WTC11 (cell line): ENCODE results near the gene SWAP70. TPM values are rescaled to one million over a fixed set of nuclear protein-coding genes. Genes with fewer than 3 reads are reported as not detected.
A peak's percentile ranks its signal among the peaks of the same experiment; 100 is the strongest.

Experiments
- ATAC-seq: fragments of 200-7000 bp; cut with Tn5 transposase; 2 replicates; pipeline ENCODE4 v1.10.0; 2021; ENCODE audit warnings: mild to moderate bottlenecking, moderate library complexity
- CTCF ChIA-PET: fragments of 300-600 bp; sonication (Branson Sonifier 250); formaldehyde crosslinking; loops from one replicate; lab custom pipeline; 2021; ENCODE audit warnings: antibody characterized with exemption; lab: Charles Lee
- POLR2A ChIA-PET: fragments of 350-600 bp; sonication (Branson Sonifier 250); formaldehyde crosslinking; loops from one replicate; lab custom pipeline; 2021; ENCODE audit warnings: antibody characterized with exemption; lab: Charles Lee
- DNase-seq: peaks from one replicate; pipeline ENCODE4 v3.0.0; 2021; ENCODE audit warnings: low spot score
- H3K27ac Mint-ChIP-seq: 2 replicates; pipeline ENCODE4 v1.8.0; 2021; ENCODE audit warnings: mixed read lengths
- H3K27me3 Mint-ChIP-seq: 2 replicates; pipeline ENCODE4 v1.8.0; 2021; ENCODE audit warnings: low read depth, mild to moderate bottlenecking, moderate library complexity, mixed read lengths
- H3K36me3 Mint-ChIP-seq: 2 replicates; pipeline ENCODE4 v1.8.0; 2021; ENCODE audit warnings: mixed read lengths
- H3K4me1 Mint-ChIP-seq: 2 replicates; pipeline ENCODE4 v1.8.0; 2022; ENCODE audit warnings: mixed read lengths
- H3K4me3 Mint-ChIP-seq: 2 replicates; pipeline ENCODE4 v1.8.0; 2021; ENCODE audit warnings: mild to moderate bottlenecking, moderate library complexity, mixed read lengths
- H3K9me3 Mint-ChIP-seq: 2 replicates; pipeline ENCODE4 v1.8.0; 2021; ENCODE audit warnings: mixed read lengths
- CREM ChIP-seq: sonication (generic); formaldehyde crosslinking; IDR thresholded peaks from 2 replicates; pipeline ENCODE4 v1.8.1; 2022; ENCODE audit warnings: mild to moderate bottlenecking, missing genetic modification reagents, moderate library complexity
- CTCF ChIP-seq: fragments of 200-600 bp; IDR thresholded peaks from 2 replicates; pipeline ENCODE4 v1.8.0; 2022; ENCODE audit warnings: antibody characterized with exemption
- E2F5 ChIP-seq: sonication (generic); formaldehyde crosslinking; IDR thresholded peaks from 2 replicates; pipeline ENCODE4 v1.8.1; 2022; ENCODE audit warnings: mild to moderate bottlenecking, moderate library complexity, missing genetic modification reagents
- ELF4 ChIP-seq: sonication (generic); formaldehyde crosslinking; IDR thresholded peaks from 2 replicates; pipeline ENCODE4 v1.8.1; 2022; ENCODE audit warnings: low read depth, mild to moderate bottlenecking, moderate library complexity, missing genetic modification reagents
- ETV6 ChIP-seq: sonication (generic); formaldehyde crosslinking; IDR thresholded peaks from 2 replicates; pipeline ENCODE4 v1.8.1; 2022; ENCODE audit warnings: mild to moderate bottlenecking, missing genetic modification reagents
- GABPB1 ChIP-seq: sonication (generic); formaldehyde crosslinking; IDR thresholded peaks from 2 replicates; pipeline ENCODE4 v1.8.1; 2023; ENCODE audit warnings: mild to moderate bottlenecking, missing genetic modification reagents
- RELA ChIP-seq: sonication (generic); formaldehyde crosslinking; IDR thresholded peaks from 2 replicates; pipeline ENCODE4 v1.8.1; 2022; ENCODE audit warnings: missing genetic modification reagents, mild to moderate bottlenecking, borderline replicate concordance
- SMAD3 ChIP-seq: sonication (generic); formaldehyde crosslinking; IDR thresholded peaks from 2 replicates; pipeline ENCODE4 v1.8.0; 2022; ENCODE audit warnings: missing genetic modification reagents, mild to moderate bottlenecking, borderline replicate concordance
- SMAD4 ChIP-seq: sonication (generic); formaldehyde crosslinking; IDR thresholded peaks from 2 replicates; pipeline ENCODE4 v1.8.0; 2022; ENCODE audit warnings: mild to moderate bottlenecking, missing genetic modification reagents
- ZNF396 ChIP-seq: fragments of 250-450 bp; sonication (Bioruptor Pico); IDR thresholded peaks from 2 replicates; pipeline ENCODE4 v1.8.0; 2021; ENCODE audit warnings: mild to moderate bottlenecking, moderate library complexity, borderline replicate concordance
- ZNF416 ChIP-seq: fragments of 250-450 bp; sonication (Bioruptor Pico); IDR thresholded peaks from 2 replicates; pipeline ENCODE4 v1.9.0; 2021; ENCODE audit warnings: mild to moderate bottlenecking, inconsistent platforms
- ZNF512 ChIP-seq: sonication (generic); formaldehyde crosslinking; IDR thresholded peaks from 2 replicates; pipeline ENCODE4 v1.8.1; 2022; ENCODE audit warnings: missing genetic modification reagents, borderline replicate concordance
- total RNA-seq: library from RNA; stranded (reverse); gene quantifications from 3 replicates; pipeline ENCODE4 v1.2.3, GENCODE V29; 2021
- TF ChIP-seq, protein P1 (sequence below): fragments of 250-450 bp; sonication (Bioruptor Pico); IDR thresholded peaks from 2 replicates; pipeline ENCODE4 v1.8.0; 2021; ENCODE audit warnings: mild to moderate bottlenecking

Gene SWAP70
- total RNA-seq, 1 experiment from 2014 or later: 24.1 TPM

- ATAC-seq: peak; percentile 50
Measured at GRCh38 chr11:9681583-9682372, 17.9 kb downstream of the SWAP70 start.

GRCh38 chr11:9687711-9688477 is 24.0 kb downstream of the SWAP70 start:
- Mint-ChIP-seq H3K4me1 (peaks cover 21% of the 10 kb centered on the region), H3K27ac (no peak overlapping the region), H3K27me3 (no peaks in the 10 kb centered on the region), H3K4me3 (no peak overlapping the region), H3K9me3 (no peaks in the 10 kb centered on the region), H3K36me3 (no peaks in the 10 kb centered on the region; the same call in 1 of the 2 replicates)
- DNase-seq (no peak), ATAC-seq (no peak)
- POLR2A ChIA-PET: no interaction called here
- CTCF ChIA-PET: no interaction called here
- TF ChIP-seq ETV6 (CRISPR knock-in tag) (no peak), ZNF416 (CRISPR knock-in tag) (no peak), SMAD4 (CRISPR knock-in tag) (no peak), GABPB1 (CRISPR knock-in tag) (no peak), ZNF396 (no peak), ZNF512 (CRISPR knock-in tag) (no peak)

More at GRCh38 chr11:9681583-9682372, 17.9 kb downstream of the SWAP70 start:
- Mint-ChIP-seq H3K9me3 (no peaks in the 10 kb centered on the region), H3K4me1 (peaks cover 37% of the 10 kb centered on the region), H3K27me3 (no peaks in the 10 kb centered on the region), H3K4me3 (no peak overlapping the region), H3K36me3 (no peaks in the 10 kb centered on the region; the same call in 1 of the 2 replicates), H3K27ac (no peak overlapping the region)
- DNase-seq: no peak
- CTCF ChIA-PET: no interaction called here
- POLR2A ChIA-PET: no interaction called here
- no peak for TF ChIP-seq SMAD3
- no peak for TF ChIP-seq CREM (CRISPR knock-in tag)
- TF ChIP-seq GABPB1 (CRISPR knock-in tag): no peak
- TF ChIP-seq RELA (CRISPR knock-in tag): no peak
- TF ChIP-seq, protein P1, sequence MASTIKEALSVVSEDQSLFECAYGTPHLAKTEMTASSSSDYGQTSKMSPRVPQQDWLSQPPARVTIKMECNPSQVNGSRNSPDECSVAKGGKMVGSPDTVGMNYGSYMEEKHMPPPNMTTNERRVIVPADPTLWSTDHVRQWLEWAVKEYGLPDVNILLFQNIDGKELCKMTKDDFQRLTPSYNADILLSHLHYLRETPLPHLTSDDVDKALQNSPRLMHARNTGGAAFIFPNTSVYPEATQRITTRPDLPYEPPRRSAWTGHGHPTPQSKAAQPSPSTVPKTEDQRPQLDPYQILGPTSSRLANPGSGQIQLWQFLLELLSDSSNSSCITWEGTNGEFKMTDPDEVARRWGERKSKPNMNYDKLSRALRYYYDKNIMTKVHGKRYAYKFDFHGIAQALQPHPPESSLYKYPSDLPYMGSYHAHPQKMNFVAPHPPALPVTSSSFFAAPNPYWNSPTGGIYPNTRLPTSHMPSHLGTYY (CRISPR knock-in tag): no peak
- TF ChIP-seq ELF4 (CRISPR knock-in tag): no peak
- TF ChIP-seq CTCF: no peak
- TF ChIP-seq E2F5 (CRISPR knock-in tag): no peak
